ENCODE measurements around the gene NPTX2. TPM values are rescaled to one million over a fixed set of nuclear protein-coding genes. Genes with fewer than 3 reads are reported as not detected.

NPTX2 gene
- total and polyA plus RNA-seq, 10 donors: 2.2 to 64.6 (median 13.6) TPM

- H3K36me3 ChIP-seq: no peaks in the 10 kb centered on the region
- DNase-seq: no peak
- TF ChIP-seq POLR2AphosphoS5 (IDR thresholded peaks at IDR 0.05): no peak
- no peak for TF ChIP-seq POLR2A (IDR thresholded peaks at IDR 0.05)
- no peak for TF ChIP-seq CTCF (IDR thresholded peaks at IDR 0.05 in 8 of 11, conservative IDR thresholded peaks at IDR 0.05 in 3 of 11)
- intact Hi-C loops (cut with DNase I; ENCODE audit: low total_unique reads): no loop called here
- peaks cover 0 to 27% (median 15%) of the 10 kb centered on the region in 8 donors for H3K9me3 ChIP-seq
- peaks cover 0 to 43% (median 4%) of the 10 kb centered on the region in 7 donors for H3K27me3 ChIP-seq (replicated peaks in 1 of 7)
- no peak overlapping the region for H3K27ac ChIP-seq
- no peaks in the 10 kb centered on the region for H3K4me1 ChIP-seq
- WGBS, 5 donors: 59 to 74% (median 66%) methylated on average over 3 of the region's 3 CpGs
- H3K4me3 ChIP-seq: no peak overlapping the region
These were observed 13.7 kb downstream of the NPTX2 start for GRCh38 chr7:98630770-98631169.

GRCh38 chr7:98638853-98639252 is 21.8 kb downstream of the NPTX2 start:
- Histone ChIP-seq H3K4me1 (peaks cover 0 to 4% (median 0%) of the 10 kb centered on the region in 6 donors), H3K4me3 (no peak overlapping the region), H3K27me3 (replicated peaks in 1 of 7) (peaks cover 0 to 17% (median 0%) of the 10 kb centered on the region in 7 donors), H3K27ac (no peak overlapping the region), H3K9me3 (peaks cover 0 to 33% (median 18%) of the 10 kb centered on the region in 8 donors), H3K36me3 (no peaks in the 10 kb centered on the region)
- intact Hi-C loops (cut with DNase I; ENCODE audit: low total_unique reads): no loop called here
- WGBS, 5 donors: 88 to 96% (median 91%) methylated on average over 2 of the region's 2 CpGs
- DNase-seq: no peak
- TF ChIP-seq POLR2A (IDR thresholded peaks at IDR 0.05): no peak
- no peak for TF ChIP-seq CTCF (IDR thresholded peaks at IDR 0.05 in 8 of 11, conservative IDR thresholded peaks at IDR 0.05 in 3 of 11)
- no peak for TF ChIP-seq POLR2AphosphoS5 (IDR thresholded peaks at IDR 0.05)

- intact Hi-C loops (cut with DNase I; ENCODE audit: low total_unique reads): no loop called here
- TF ChIP-seq CTCF (IDR thresholded peaks at IDR 0.05 in 8 of 11, conservative IDR thresholded peaks at IDR 0.05 in 3 of 11): no peak
- TF ChIP-seq POLR2A (IDR thresholded peaks at IDR 0.05): no peak
- no peak for TF ChIP-seq POLR2AphosphoS5 (IDR thresholded peaks at IDR 0.05)
- Histone ChIP-seq H3K27ac (no peak overlapping the region), H3K4me1 (peaks cover 0 to 4% (median 0%) of the 10 kb centered on the region in 6 donors), H3K4me3 (no peak overlapping the region), H3K36me3 (no peaks in the 10 kb centered on the region), H3K27me3 (replicated peaks in 1 of 7) (peaks cover 0 to 17% (median 0%) of the 10 kb centered on the region in 7 donors), H3K9me3 (peaks cover 0 to 33% (median 18%) of the 10 kb centered on the region in 8 donors)
- peak; percentile 19 for DNase-seq
- WGBS, 5 donors: 53 to 69% (median 59%) methylated on average over 6 to 9 of the region's 9 CpGs
These were observed 23.3 kb downstream of the NPTX2 start for GRCh38 chr7:98640375-98640774.

GRCh38 chr7:98641646-98642500 is 24.8 kb downstream of the NPTX2 start:
- intact Hi-C loops (cut with DNase I; ENCODE audit: low total_unique reads): no loop called here
- WGBS, 5 donors: 9 to 20% (median 16%) methylated on average over 7 to 15 of the region's 15 CpGs
- no peak overlapping the region for H3K4me3 ChIP-seq
- peak; percentile 59 for DNase-seq
- TF ChIP-seq POLR2A (IDR thresholded peaks at IDR 0.05) (no peak), POLR2AphosphoS5 (IDR thresholded peaks at IDR 0.05) (no peak), CTCF (IDR thresholded peaks at IDR 0.05 in 8 of 11, conservative IDR thresholded peaks at IDR 0.05 in 3 of 11) (no peak)
- H3K36me3 ChIP-seq: no peaks in the 10 kb centered on the region
- peaks cover 0 to 4% (median 0%) of the 10 kb centered on the region in 6 donors for H3K4me1 ChIP-seq
- no peak overlapping the region for H3K27ac ChIP-seq
- H3K9me3 ChIP-seq: peaks cover 0 to 33% (median 18%) of the 10 kb centered on the region in 8 donors
- peaks cover 0 to 22% (median 0%) of the 10 kb centered on the region in 7 donors for H3K27me3 ChIP-seq (replicated peaks in 1 of 7)
